HG02840 (cell line): ENCODE results near the gene TMC1.

Experiments
- ATAC-seq: cut with Tn5 transposase; IDR thresholded peaks from one replicate; pipeline ENCODE4 v1.9.1; 2021; ENCODE audit warnings: mild to moderate bottlenecking, moderate library complexity, moderate number of reproducible peaks; ENCODE audit not compliant: unreplicated experiment, low FRiP score

TMC1 gene

GRCh38 chr9:72564479-72565281 is 43.3 kb downstream of the TMC1 start:
- no peak for ATAC-seq

DNA sequence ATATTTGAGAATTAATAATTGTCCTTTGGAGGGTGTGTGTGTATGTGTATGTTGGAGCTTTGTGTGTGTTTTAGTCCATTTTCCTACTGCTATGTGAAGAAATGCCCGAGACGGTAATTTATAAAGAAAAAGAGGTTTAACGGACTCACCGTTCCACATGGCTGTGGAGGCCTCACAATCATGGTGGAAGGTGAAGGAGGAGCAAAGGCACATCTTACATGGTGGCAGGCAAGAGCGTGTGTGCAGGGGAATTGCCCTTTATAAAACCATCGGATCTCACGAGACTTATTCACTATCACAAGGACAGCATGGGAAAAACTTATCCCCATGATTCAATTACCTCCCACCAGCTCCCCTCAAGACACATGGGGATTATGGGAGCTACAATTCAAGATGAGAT is 44.1 kb downstream of the TMC1 start:
- no peak for ATAC-seq

GRCh38 chr9:72574156-72574810 is 52.9 kb downstream of the TMC1 start:
- ATAC-seq: no peak

DNA sequence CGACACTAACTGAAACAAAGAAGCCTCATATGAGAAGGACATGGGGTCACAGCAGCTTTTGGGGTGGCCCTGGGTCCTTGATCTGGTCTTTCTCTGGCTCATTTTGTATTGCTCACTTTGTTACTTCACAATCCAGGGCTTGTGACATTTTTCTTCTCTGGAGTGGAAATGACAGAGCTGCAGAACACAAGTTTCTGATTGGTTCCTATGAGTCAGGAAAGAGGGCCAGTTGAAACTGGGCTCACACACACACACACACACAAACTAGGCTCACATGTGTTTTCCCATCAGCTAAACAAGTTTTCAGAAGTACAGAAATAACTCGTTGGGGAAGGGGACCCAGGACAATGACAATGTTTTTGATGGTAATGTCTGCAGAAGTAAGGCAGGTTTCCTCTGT is 54.3 kb downstream of the TMC1 start:
- ATAC-seq: no peak

GRCh38 chr9:72576087-72576486 is 54.7 kb downstream of the TMC1 start:
- no peak for ATAC-seq

- ATAC-seq: no peak
Measured at GRCh38 chr9:72577212-72577753, 55.9 kb downstream of the TMC1 start.

DNA sequence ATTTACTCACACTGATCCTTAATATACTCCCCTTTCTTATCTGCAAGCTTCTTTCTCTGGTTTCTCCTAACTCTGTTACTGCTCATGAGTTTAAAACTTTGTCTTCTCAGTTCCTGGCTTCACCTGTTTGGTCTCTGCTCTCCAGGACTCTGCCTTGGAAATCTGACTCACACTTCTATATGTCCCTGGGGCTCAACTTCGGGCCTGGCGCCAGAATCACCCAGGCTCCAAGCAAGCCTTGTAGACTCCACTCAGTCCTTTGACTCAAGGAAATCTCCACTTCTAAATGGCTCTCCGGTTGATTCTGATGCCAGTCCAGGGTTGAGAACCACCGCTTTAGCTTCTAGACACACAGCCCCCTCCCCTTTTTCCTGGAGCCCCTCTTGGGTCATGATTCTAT is 57.8 kb downstream of the TMC1 start:
- ATAC-seq: no peak

GRCh38 chr9:72579880-72580550 is 58.6 kb downstream of the TMC1 start:
- ATAC-seq: no peak

GRCh38 chr9:72581694-72582093 is 60.3 kb downstream of the TMC1 start:
- no peak for ATAC-seq

GRCh38 chr9:72583370-72583769 is 62.0 kb downstream of the TMC1 start:
- ATAC-seq: no peak

DNA sequence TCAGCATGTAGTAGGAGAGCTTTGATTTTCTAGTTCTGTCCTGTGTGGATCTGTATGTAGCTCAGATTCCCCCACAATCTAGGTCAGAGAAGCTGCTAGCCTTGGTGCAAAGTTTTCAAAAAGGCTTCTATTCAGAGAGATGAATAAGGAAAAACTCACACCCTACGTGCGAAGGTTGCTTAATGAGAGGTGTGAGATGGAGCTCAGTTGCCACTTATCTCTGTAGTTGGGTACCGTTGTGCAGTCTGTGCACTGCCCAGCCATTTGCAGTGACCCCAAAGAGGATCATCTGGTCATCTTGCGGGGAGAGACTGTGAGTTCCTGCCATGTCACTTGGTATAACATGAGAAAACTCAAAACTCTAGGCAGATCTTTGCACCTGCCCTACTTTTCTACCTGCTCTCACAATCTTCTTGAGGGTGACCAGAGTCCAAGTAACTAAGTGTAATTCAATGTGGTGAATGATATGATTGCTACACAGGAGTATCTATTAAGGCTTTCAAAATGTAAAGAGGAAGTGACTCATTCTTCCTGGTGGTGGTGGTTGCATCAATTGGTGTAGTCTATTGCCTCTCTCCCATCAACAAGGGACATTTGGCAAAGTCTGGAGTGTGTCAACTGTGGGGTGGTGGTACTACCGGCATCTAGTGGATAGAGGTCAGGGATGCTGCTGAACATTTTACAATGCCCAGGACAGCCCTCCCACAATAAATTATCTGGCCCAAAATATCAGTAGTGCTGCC is 65.2 kb downstream of the TMC1 start:
- no peak for ATAC-seq

DNA sequence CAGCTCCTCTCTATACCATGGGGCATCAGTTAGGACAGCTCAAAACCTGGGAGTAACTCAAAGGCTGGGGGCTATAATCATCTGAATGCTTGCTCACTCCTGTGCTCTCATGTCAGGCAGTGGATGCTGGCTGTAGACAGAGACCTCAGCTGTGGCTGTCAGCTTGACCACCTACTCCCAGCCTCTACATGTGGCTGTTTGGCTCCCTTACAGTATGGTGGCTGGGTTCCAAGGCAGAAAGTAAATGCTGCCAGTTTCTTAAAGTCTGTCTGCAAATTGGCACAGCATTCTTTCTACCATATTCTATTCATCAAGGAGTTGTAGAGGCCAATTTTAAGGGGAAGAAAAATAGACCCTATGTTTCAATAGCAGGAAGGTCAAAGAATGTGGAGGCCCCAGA is 66.9 kb downstream of the TMC1 start:
- no peak for ATAC-seq

GRCh38 chr9:72589667-72590521 is 68.5 kb downstream of the TMC1 start:
- no peak for ATAC-seq

- no peak for ATAC-seq
Measured at GRCh38 chr9:72590824-72591223, 69.4 kb downstream of the TMC1 start.

DNA sequence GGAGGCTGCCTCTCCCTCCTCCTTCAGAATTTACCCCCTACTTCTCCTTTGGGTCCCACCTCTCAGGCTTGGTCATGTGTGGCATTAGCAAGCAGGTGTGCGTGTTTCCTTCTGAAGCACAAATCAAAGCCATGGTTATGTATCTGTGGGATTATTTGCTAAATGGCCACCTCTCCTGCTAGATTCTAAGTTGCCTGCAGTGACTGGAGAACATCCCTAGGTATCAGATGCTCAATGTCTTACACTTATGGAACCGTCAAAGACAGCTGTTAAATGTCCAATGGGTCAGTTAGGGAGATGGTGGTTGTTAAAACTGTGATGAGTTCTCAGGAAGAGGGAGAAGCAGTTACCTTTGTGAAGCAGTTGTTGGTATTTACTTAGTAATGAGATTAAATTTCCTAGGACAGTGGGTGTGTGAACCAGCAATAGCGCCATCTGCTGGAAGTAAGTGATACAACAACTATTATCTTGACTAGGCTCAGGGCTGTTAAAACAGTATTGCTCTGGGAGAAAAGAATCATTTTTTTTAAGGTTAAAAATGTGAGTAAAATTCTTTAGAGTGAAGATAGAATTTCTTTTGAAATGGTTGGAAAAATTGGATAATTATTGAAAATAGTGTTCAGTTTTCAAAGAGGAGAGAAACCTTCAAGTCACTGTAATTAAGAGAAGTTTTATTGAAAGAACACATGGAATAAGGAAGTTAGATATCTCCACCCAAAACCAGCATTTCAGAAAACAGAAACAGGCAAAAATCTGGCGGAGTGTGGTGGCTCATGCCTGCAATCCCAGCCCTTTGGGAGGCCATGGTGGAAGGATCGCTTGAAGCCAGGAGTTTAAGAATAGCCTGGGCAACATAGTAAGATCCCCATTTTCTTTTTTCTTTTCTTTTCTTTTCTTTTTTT is 71.3 kb downstream of the TMC1 start:
- ATAC-seq: no peak

DNA sequence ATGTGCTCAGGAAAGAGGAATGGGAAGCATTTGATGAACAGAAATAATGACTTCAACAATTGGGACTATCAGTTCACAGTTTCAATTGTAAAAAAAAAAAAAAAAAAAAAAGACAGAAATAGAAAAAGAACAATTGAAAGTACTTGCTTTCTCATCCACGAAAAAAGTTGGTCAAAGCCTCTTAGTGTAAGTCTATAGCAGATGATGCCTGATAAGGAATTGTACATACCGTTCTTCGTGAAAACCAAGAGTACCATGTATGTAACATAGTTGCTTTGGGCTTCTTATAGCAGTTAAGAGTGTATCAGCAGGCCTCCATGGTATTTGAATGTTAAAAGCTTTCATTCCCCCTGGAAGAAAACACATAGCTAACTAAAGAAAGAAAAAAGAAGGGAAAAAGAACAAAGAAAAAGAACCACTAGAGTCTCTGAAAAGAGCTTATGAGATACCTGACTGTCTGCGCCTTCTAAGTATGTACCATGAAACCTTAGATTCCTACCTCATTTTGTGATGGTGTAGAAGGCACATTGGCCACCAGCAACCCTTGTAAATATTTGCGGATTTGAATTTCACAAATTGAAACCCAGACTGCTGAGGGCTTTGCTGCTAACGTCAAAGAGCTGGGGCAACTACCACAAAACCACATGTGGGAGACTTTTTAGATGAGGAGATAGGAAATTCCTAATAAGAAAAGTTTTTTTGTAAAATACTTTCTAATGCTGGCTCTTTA is 75.2 kb downstream of the TMC1 start:
- ATAC-seq: no peak

GRCh38 chr9:72597181-72597517 is 75.7 kb downstream of the TMC1 start:
- no peak for ATAC-seq

DNA sequence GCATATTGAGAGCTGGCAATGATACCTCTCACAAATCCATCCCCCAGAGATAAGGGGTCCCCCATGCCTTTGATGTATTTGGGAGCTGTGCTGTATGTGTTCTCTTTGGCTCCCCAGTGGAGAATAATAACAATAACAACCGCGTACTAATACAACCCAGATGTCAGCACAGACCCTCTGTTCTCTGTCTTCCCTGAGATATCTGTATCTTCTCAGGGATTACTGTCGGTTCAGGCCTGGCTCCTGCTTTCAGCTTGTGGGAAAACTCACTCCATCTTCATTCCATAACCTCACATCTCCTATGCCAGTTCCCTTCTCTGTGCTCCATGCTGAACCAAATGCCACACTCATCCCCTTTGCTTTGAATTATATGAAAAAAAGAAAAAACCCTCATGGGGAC is 76.2 kb downstream of the TMC1 start:
- ATAC-seq: no peak
